Activated CD4-positive, alpha-beta memory T cell treated with anti-CD3 and anti-CD28 coated beads for 36 hours (primary cell): ENCODE measurements around the gene POU2AF2. TPM values are rescaled to one million over a fixed set of nuclear protein-coding genes. Genes with fewer than 3 reads are reported as not detected.
"Not testable (repeated sequence)": the region's sequence is repeated elsewhere in the genome, so short reads cannot be mapped to it uniquely, and the experiment has no call there.

Experiments
- CTCF ChIA-PET: fragments of 350-600 bp; sonication (Branson Sonifier 250); formaldehyde crosslinking; loops from one replicate; lab custom pipeline; 2021; ENCODE audit warnings: antibody characterized with exemption, inconsistent platforms; lab: Charles Lee
- POLR2A ChIA-PET: fragments of 350-600 bp; sonication (Branson Sonifier 250); formaldehyde crosslinking; loops from one replicate; lab custom pipeline; 2021; ENCODE audit warnings: antibody characterized with exemption; lab: Charles Lee
- DNase-seq: peaks from one replicate; pipeline ENCODE4 v3.0.0-alpha.2; 2020
- H3K27ac Mint-ChIP-seq: one replicate; pipeline ENCODE4 v1.8.0; 2021; ENCODE audit warnings: mixed read lengths
- H3K27me3 Mint-ChIP-seq: one replicate; pipeline ENCODE4 v1.8.0; 2021; ENCODE audit warnings: mixed read lengths
- H3K36me3 Mint-ChIP-seq: one replicate; pipeline ENCODE4 v1.8.0; 2021; ENCODE audit warnings: mixed read lengths
- H3K4me1 Mint-ChIP-seq: one replicate; pipeline ENCODE4 v1.8.0; 2021; ENCODE audit warnings: low read depth, mixed read lengths
- H3K4me3 Mint-ChIP-seq: one replicate; pipeline ENCODE4 v1.8.0; 2021; ENCODE audit warnings: mild to moderate bottlenecking, mixed read lengths
- H3K9me3 Mint-ChIP-seq: one replicate; pipeline ENCODE4 v1.8.0; 2021; ENCODE audit warnings: mixed read lengths
- intact Hi-C: fragments of 100-400 bp; cut with micrococcal nuclease; formaldehyde crosslinking; loops from one replicate; pipeline ENCODE4 v1.15.1; 2023
- total RNA-seq, 2 experiments: library from RNA; stranded (reverse); gene quantifications; one replicate each; pipeline ENCODE4 v1.2.3, GENCODE V29; 2021

Gene POU2AF2
- total RNA-seq, 2 experiments from 2014 or later: not detected

- Mint-ChIP-seq H3K9me3 (no peaks in the 10 kb centered on the region), H3K27me3 (peaks cover 29% of the 10 kb centered on the region), H3K36me3 (no peaks in the 10 kb centered on the region), H3K4me3 (no peak overlapping the region), H3K4me1 (no peaks in the 10 kb centered on the region), H3K27ac (no peak overlapping the region)
- intact Hi-C loops: no loop called here
- no peak for DNase-seq
- CTCF ChIA-PET: interaction anchor here (1.3 kb wide), 1 partner anchor 118 kb away, joined by 4 read pairs; no protein-coding TSS in a partner anchor
- POLR2A ChIA-PET: no interaction called here
These were observed 60.4 kb downstream of the POU2AF2 start for GRCh38 chr11:111305876-111306275.

DNA sequence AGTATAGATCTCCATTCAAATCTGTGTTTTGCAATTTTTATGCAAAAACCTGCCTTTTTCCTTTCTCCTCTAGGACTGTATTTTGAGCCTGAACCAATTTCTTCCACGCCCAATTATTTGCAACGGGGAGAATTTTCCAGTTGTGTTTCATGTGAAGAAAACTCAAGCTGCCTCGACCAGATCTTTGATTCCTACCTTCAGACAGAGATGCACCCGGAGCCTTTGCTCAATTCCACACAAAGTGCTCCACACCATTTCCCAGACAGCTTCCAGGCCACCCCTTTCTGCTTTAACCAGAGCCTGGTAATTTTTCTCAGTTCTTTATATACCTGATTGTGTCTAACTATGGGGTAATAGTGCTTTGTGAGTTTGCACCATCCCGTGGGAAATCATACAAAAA is 60.8 kb downstream of the POU2AF2 start:
- ChIA-PET POLR2A (no interaction called here), CTCF (interaction anchor here (1.3 kb wide), 1 partner anchor 118 kb away, joined by 4 read pairs; no protein-coding TSS in a partner anchor)
- DNase-seq: no peak
- intact Hi-C loops: no loop called here
- Mint-ChIP-seq H3K36me3 (no peaks in the 10 kb centered on the region), H3K9me3 (no peaks in the 10 kb centered on the region), H3K4me1 (no peaks in the 10 kb centered on the region), H3K27ac (no peak overlapping the region), H3K27me3 (peaks cover 25% of the 10 kb centered on the region), H3K4me3 (no peak overlapping the region)

GRCh38 chr11:111307472-111308108 is 62.1 kb downstream of the POU2AF2 start:
- Mint-ChIP-seq H3K27me3 (peaks cover 23% of the 10 kb centered on the region), H3K36me3 (no peaks in the 10 kb centered on the region), H3K27ac (no peak overlapping the region), H3K4me3 (no peak overlapping the region), H3K4me1 (no peaks in the 10 kb centered on the region), H3K9me3 (no peaks in the 10 kb centered on the region)
- intact Hi-C loops: no loop called here
- no peak for DNase-seq
- CTCF ChIA-PET: no interaction called here
- POLR2A ChIA-PET: no interaction called here

DNA sequence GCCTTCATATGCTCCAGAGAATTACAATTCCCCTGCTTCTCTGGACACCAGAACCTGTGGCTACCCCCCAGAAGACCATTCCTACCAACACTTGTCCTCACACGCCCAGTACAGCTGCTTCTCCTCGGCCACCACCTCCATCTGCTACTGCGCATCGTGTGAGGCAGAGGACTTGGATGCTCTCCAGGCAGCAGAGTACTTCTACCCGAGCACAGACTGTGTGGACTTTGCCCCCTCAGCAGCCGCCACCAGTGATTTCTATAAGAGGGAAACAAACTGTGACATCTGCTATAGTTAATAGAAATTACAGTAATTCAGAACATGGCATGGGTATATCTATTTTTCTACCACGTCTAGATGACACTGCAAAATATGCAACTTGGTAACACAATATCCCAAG is 62.6 kb downstream of the POU2AF2 start:
- Mint-ChIP-seq H3K4me1 (no peaks in the 10 kb centered on the region), H3K27me3 (peaks cover 23% of the 10 kb centered on the region), H3K36me3 (no peaks in the 10 kb centered on the region), H3K4me3 (no peak overlapping the region), H3K27ac (no peak overlapping the region), H3K9me3 (no peaks in the 10 kb centered on the region)
- DNase-seq: no peak
- CTCF ChIA-PET: no interaction called here
- intact Hi-C loops: no loop called here
- POLR2A ChIA-PET: no interaction called here

DNA sequence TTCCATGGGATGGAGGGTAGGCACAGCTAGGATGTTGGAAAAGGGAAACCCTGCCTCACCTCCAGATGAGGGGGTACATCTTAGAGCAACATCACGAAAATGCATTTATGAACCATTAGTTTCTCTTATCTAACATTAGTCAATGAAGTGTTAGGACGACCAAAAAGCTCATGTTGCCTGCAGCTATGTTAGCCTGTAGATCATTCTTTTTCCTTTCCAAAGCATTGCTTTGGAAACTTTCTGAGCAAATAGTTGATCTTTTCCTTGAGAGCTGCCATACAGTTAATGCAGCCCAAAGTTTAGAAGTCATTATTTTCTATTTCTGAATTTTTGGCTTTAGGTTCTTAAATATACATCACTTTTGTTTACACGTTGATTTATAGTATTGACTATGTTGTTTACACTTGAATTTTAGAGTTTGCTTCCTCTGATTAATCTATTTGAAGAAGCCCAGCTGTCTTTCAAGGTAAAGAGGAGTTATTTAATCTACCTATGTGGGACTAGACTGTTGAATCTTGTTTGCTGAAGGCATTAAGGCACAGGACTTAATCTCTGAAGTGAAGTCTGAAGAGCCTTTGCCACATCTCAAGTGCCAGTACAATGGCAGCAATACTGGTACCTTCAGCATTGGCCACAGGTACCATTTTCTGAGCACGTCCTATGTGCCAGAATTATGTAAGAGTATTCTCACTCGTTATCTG is 63.8 kb downstream of the POU2AF2 start:
- CTCF ChIA-PET: interaction anchor here (1.1 to 1.8 kb wide), 2 partner anchors 27 to 114 kb away, joined by 3 to 6 read pairs; no protein-coding TSS in a partner anchor
- Mint-ChIP-seq H3K4me3 (no peak overlapping the region), H3K36me3 (no peaks in the 10 kb centered on the region), H3K9me3 (no peaks in the 10 kb centered on the region), H3K27ac (no peak overlapping the region), H3K27me3 (peaks cover 23% of the 10 kb centered on the region), H3K4me1 (no peaks in the 10 kb centered on the region)
- no peak for DNase-seq
- intact Hi-C loops: no loop called here
- POLR2A ChIA-PET: no interaction called here

DNA sequence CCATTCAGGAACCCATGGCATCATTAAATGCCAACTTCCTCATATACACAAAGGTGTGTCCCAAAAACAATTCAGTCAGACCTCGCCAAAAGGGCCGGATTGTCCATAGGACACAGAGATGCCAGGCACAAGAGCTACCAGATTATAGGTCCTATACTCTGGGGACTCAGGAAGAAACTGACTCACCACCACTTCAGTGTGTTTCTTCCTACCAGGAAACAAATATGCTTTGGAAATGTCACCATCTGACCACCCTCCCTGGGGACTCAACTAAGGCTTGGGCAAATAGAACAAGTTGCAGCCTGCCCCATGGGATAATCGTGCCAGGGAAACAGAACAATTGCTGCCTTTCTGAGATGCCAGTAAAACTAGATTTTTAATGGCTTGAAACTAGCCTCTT is 64.6 kb downstream of the POU2AF2 start:
- CTCF ChIA-PET: interaction anchor here (1.1 to 1.8 kb wide), 2 partner anchors 27 to 113 kb away, joined by 3 to 6 read pairs; no protein-coding TSS in a partner anchor

GRCh38 chr11:111310723-111311122 is 65.2 kb downstream of the POU2AF2 start:
- no peak overlapping the region for H3K4me3 Mint-ChIP-seq
- DNase-seq: no peak
- no peaks in the 10 kb centered on the region for H3K9me3 Mint-ChIP-seq
- H3K27me3 Mint-ChIP-seq: peaks cover 23% of the 10 kb centered on the region
- intact Hi-C loops: no loop called here
- no peaks in the 10 kb centered on the region for H3K36me3 Mint-ChIP-seq
- CTCF ChIA-PET: interaction anchor here (1.1 kb wide), 1 partner anchor 28 kb away, joined by 3 read pairs; no protein-coding TSS in a partner anchor
- H3K4me1 Mint-ChIP-seq: no peaks in the 10 kb centered on the region
- POLR2A ChIA-PET: no interaction called here
- H3K27ac Mint-ChIP-seq: no peak overlapping the region

More for the DNA sequence above, 64.6 kb downstream of the POU2AF2 start:
- Mint-ChIP-seq H3K27me3 (peaks cover 25% of the 10 kb centered on the region), H3K27ac (no peak overlapping the region), H3K4me3 (no peak overlapping the region), H3K36me3 (no peaks in the 10 kb centered on the region), H3K9me3 (no peaks in the 10 kb centered on the region), H3K4me1 (no peaks in the 10 kb centered on the region)
- POLR2A ChIA-PET: no interaction called here
- intact Hi-C loops: no loop called here
- DNase-seq: no peak

DNA sequence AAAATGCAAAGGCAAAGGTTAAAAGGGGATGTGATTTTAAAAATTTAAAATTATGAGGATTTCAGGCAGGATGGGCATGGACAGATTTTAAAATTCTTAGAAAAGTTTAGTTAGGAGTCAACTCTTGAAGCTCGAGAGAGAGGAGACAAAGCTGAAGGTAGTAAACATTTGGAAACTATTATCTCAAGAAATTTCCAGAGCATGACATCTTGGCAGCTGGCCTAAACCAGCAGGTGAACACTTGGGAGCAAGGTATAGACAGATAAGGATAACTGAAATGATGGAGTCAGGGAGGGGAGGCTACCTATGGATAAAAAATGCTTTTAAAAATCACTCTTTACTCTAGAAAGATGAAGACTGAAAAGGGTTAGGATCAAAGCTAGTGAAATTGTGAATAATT is 66.6 kb downstream of the POU2AF2 start:
- ChIA-PET CTCF (no interaction called here), POLR2A (no interaction called here)
- Mint-ChIP-seq H3K4me3 (no peak overlapping the region), H3K9me3 (no peaks in the 10 kb centered on the region), H3K27me3 (peaks cover 23% of the 10 kb centered on the region), H3K36me3 (no peaks in the 10 kb centered on the region), H3K27ac (no peak overlapping the region), H3K4me1 (no peaks in the 10 kb centered on the region)
- intact Hi-C loops: no loop called here
- DNase-seq: no peak

- intact Hi-C loops: no loop called here
- no peak for DNase-seq
- Mint-ChIP-seq H3K27ac (no peak overlapping the region), H3K4me1 (no peaks in the 10 kb centered on the region), H3K36me3 (no peaks in the 10 kb centered on the region), H3K27me3 (peaks cover 14% of the 10 kb centered on the region), H3K9me3 (no peaks in the 10 kb centered on the region), H3K4me3 (no peak overlapping the region)
- CTCF ChIA-PET: interaction anchor here (0.9 kb wide), 1 partner anchor 37 kb away, joined by 3 read pairs; no protein-coding TSS in a partner anchor
- POLR2A ChIA-PET: no interaction called here
These were observed 73.8 kb downstream of the POU2AF2 start for GRCh38 chr11:111319296-111319695.

GRCh38 chr11:111320199-111320598 is 74.7 kb downstream of the POU2AF2 start:
- intact Hi-C loops, DNase-seq, H3K4me1 Mint-ChIP-seq, CTCF ChIA-PET, POLR2A ChIA-PET, H3K36me3 Mint-ChIP-seq, H3K27ac Mint-ChIP-seq, H3K4me3 Mint-ChIP-seq, H3K9me3 Mint-ChIP-seq: not testable (repeated sequence)
- peaks cover 11% of the 10 kb centered on the region for H3K27me3 Mint-ChIP-seq

DNA sequence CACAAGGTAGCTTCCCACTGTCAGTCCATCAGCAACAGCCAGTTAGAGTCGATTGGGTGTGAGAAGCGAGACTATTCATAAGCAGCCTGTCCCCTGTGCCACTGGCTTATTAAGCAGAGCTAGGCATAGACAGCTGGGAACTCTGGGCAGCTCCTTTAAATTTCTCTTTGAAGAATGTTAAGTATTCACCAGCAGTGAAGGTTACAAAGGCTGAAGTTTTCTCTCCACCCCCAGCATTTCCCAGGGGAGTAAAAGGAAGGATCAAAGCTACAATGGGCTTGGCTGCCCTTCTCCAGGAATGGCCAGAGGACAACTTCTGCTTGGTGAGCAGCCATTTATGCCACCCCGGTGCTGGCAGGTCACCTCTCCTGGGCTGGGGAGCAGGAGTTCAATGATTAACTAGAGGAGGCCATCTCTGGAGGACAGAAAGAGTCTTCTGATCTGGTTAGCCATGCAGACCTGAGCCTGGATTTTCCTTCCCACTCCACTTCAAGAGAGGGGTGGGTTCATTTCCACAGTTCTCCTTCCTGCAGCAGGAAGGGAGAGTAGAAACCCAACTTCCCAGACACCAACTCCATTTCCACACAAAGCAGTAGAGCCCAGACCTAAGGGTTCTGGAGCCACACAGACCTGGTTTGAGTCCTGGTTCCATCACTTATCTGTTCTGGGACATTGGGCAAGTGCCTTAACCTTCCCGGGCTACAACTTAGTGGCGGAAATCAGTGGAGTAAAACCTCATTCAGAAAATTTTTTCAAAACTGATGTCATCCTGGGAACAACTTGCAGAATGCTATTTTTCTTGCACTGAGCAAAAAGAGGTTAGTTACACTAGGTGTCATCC is 75.4 kb downstream of the POU2AF2 start:
- intact Hi-C loops: no loop called here

GRCh38 chr11:111322534-111322933 is 77.0 kb downstream of the POU2AF2 start:
- no peaks in the 10 kb centered on the region for H3K36me3 Mint-ChIP-seq
- no peak overlapping the region for H3K4me3 Mint-ChIP-seq
- intact Hi-C loops: no loop called here
- ChIA-PET CTCF (interaction anchor here (1.8 kb wide), 1 partner anchor 124 kb away, joined by 5 read pairs; no protein-coding TSS in a partner anchor), POLR2A (no interaction called here)
- no peak overlapping the region for H3K27ac Mint-ChIP-seq
- H3K9me3 Mint-ChIP-seq: no peaks in the 10 kb centered on the region
- H3K27me3 Mint-ChIP-seq: peaks cover 7% of the 10 kb centered on the region
- DNase-seq: no peak
- H3K4me1 Mint-ChIP-seq: no peaks in the 10 kb centered on the region

More for the DNA sequence above, 75.4 kb downstream of the POU2AF2 start:
- peaks cover 7% of the 10 kb centered on the region for H3K27me3 Mint-ChIP-seq
- no peak overlapping the region for H3K27ac Mint-ChIP-seq
- H3K4me3 Mint-ChIP-seq: no peak overlapping the region
- ChIA-PET CTCF (no interaction called here), POLR2A (no interaction called here)
- DNase-seq: no peak
- H3K4me1 Mint-ChIP-seq: no peaks in the 10 kb centered on the region
- no peaks in the 10 kb centered on the region for H3K36me3 Mint-ChIP-seq
- no peaks in the 10 kb centered on the region for H3K9me3 Mint-ChIP-seq
